PC-3 (cell line): ENCODE data around the gene ALDH3A2. TPM values are rescaled to one million over a fixed set of nuclear protein-coding genes. Genes with fewer than 3 reads are reported as not detected.

Source experiments
- ATAC-seq: fragments of 200-7000 bp; cut with Tn5 transposase; 2 replicates; pipeline ENCODE4 v1.9.1; 2020; ENCODE audit warnings: mild to moderate bottlenecking, moderate library complexity
- BruUV-seq: library from RNA; stranded (reverse); fragments of 400-500 nt; replicated peaks from 2 replicates; lab custom pipeline; 2021; lab: Mats Ljungman, UMichigan
- CTCF ChIA-PET: fragments of 300-600 bp; sonication (Branson Sonifier 250); formaldehyde crosslinking; loops from one replicate; lab custom pipeline; 2022; ENCODE audit warnings: antibody characterized with exemption; lab: Charles Lee
- POLR2A ChIA-PET: fragments of 300-600 bp; sonication (Branson Sonifier 250); formaldehyde crosslinking; loops from one replicate; lab custom pipeline; 2022; ENCODE audit warnings: antibody characterized with exemption; ENCODE audit not compliant: unreplicated experiment; lab: Charles Lee
- DNase-seq: peaks from one replicate; pipeline ENCODE4 v3.0.0-alpha.2; 2015
- H2AFZ ChIP-seq: fragments of 300-600 bp; sonication (generic); 2 replicates; pipeline ENCODE4 v1.6.0; 2016; ENCODE audit warnings: antibody characterized with exemption, low read length
- H3F3A ChIP-seq: fragments of 300-600 bp; sonication (generic); one replicate; pipeline ENCODE4 v1.6.0; 2017; ENCODE audit warnings: antibody characterized with exemption, low read length, control low read depth, mild to moderate bottlenecking; ENCODE audit not compliant: unreplicated experiment
- H3K27ac ChIP-seq: fragments of 300-600 bp; sonication (generic); 2 replicates; pipeline ENCODE4 v1.5.1; 2016; ENCODE audit warnings: mild to moderate bottlenecking, low read length
- H3K27me3 ChIP-seq: fragments of 300-600 bp; sonication (generic); 2 replicates; pipeline ENCODE4 v1.6.1; 2016; ENCODE audit warnings: low read length, mixed read lengths
- H3K36me3 ChIP-seq: fragments of 300-600 bp; sonication (generic); 2 replicates; pipeline ENCODE4 v1.6.1; 2016; ENCODE audit warnings: low read depth, mixed run types, low read length, mixed read lengths
- H3K4me1 ChIP-seq: fragments of 300-600 bp; sonication (generic); 2 replicates; pipeline ENCODE4 v1.5.1; 2016; ENCODE audit warnings: low read length; ENCODE audit not compliant: insufficient read depth
- H3K4me2 ChIP-seq: fragments of 300-600 bp; sonication (generic); 2 replicates; pipeline ENCODE4 v1.6.0; 2016; ENCODE audit warnings: low read length
- H3K4me3 ChIP-seq: fragments of 300-600 bp; sonication (generic); 2 replicates; pipeline ENCODE4 v1.5.1; 2016; ENCODE audit warnings: mild to moderate bottlenecking, low read length, mixed read lengths
- H3K79me2 ChIP-seq: fragments of 300-600 bp; sonication (generic); 2 replicates; pipeline ENCODE4 v1.6.1; 2017; ENCODE audit warnings: low read length, mixed read lengths
- H3K9ac ChIP-seq: fragments of 300-600 bp; sonication (generic); 2 replicates; pipeline ENCODE4 v1.6.0; 2016; ENCODE audit warnings: mild to moderate bottlenecking, low read length
- H3K9me2 ChIP-seq: fragments of 300-600 bp; sonication (generic); replicated peaks from 2 replicates; pipeline ENCODE4 v1.6.1; 2016; ENCODE audit warnings: mixed run types, low read length, mixed read lengths
- H3K9me3 ChIP-seq: fragments of 300-600 bp; sonication (generic); 2 replicates; pipeline ENCODE4 v1.6.1; 2016; ENCODE audit warnings: low read length, mixed read lengths
- H4K20me1 ChIP-seq: fragments of 300-600 bp; sonication (generic); 2 replicates; pipeline ENCODE4 v1.6.1; 2016; ENCODE audit warnings: low read length, mixed read lengths
- EZH2 ChIP-seq: fragments of 300-600 bp; sonication (generic); IDR thresholded peaks from one replicate; pipeline ENCODE4 v1.6.1; 2017; ENCODE audit warnings: antibody characterized with exemption, mild to moderate bottlenecking, low read length; ENCODE audit not compliant: unreplicated experiment
- EZH2phosphoT487 ChIP-seq: fragments of 300-600 bp; sonication (generic); IDR thresholded peaks from 2 replicates; pipeline ENCODE4 v1.6.1; 2018; ENCODE audit warnings: mild to moderate bottlenecking, antibody characterized with exemption, low read length, borderline replicate concordance
- intact Hi-C: fragments of 100-400 bp; cut with micrococcal nuclease; formaldehyde crosslinking; loops from 2 replicates; pipeline ENCODE4 v1.9.0; 2023
- total RNA-seq: library from RNA; depleted of rRNA; stranded (reverse); fragments of >200 nt; gene quantifications from 2 replicates; pipeline ENCODE4 v1.2.3, GENCODE V29; 2014
- TF ChIP-seq, protein P1 (sequence below): fragments of 300-600 bp; sonication (generic); conservative IDR thresholded peaks from 2 replicates; pipeline ENCODE4 v1.5.1; 2017; ENCODE audit warnings: antibody characterized with exemption, low read depth, mild to moderate bottlenecking, low read length

Gene ALDH3A2
- total RNA-seq, 1 experiment from 2014 or later: 125 TPM

DNA sequence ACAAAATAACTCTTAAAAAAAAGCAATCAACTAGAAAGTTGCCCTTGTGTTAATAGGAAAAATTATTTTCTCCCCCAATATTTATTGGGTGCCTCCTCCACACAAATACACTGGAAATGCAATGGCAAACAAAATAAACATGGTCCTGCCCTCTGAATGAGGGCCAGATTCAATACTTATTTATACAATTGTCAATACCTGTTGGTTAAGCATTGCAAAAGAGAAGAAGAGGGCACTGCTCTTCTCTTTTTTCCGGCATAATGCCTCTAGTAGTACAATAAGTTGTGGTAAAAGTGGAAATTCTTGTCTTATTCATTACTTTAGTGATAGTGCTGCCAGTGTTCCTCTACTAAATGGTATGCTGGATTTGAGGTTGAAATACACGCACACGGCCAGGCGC is 22.5 kb upstream of the ALDH3A2 start:
- DNase-seq (no peak), ATAC-seq (no peak)
- no peak overlapping the region for H2AFZ ChIP-seq
- no peaks in the 10 kb centered on the region for H3F3A ChIP-seq
- no peaks in the 10 kb centered on the region for H3K9me2 ChIP-seq
- H3K36me3 ChIP-seq: no peaks in the 10 kb centered on the region
- no peaks in the 10 kb centered on the region for H4K20me1 ChIP-seq
- H3K79me2 ChIP-seq: no peaks in the 10 kb centered on the region
- intact Hi-C loops: no loop called here
- no TSS peak for BruUV-seq
- no peak for TF ChIP-seq EZH2
- no peak for TF ChIP-seq EZH2phosphoT487
- TF ChIP-seq, protein P1, sequence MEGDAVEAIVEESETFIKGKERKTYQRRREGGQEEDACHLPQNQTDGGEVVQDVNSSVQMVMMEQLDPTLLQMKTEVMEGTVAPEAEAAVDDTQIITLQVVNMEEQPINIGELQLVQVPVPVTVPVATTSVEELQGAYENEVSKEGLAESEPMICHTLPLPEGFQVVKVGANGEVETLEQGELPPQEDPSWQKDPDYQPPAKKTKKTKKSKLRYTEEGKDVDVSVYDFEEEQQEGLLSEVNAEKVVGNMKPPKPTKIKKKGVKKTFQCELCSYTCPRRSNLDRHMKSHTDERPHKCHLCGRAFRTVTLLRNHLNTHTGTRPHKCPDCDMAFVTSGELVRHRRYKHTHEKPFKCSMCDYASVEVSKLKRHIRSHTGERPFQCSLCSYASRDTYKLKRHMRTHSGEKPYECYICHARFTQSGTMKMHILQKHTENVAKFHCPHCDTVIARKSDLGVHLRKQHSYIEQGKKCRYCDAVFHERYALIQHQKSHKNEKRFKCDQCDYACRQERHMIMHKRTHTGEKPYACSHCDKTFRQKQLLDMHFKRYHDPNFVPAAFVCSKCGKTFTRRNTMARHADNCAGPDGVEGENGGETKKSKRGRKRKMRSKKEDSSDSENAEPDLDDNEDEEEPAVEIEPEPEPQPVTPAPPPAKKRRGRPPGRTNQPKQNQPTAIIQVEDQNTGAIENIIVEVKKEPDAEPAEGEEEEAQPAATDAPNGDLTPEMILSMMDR: no peak
- no peak overlapping the region for H3K27ac ChIP-seq
- ChIA-PET CTCF (no interaction called here), POLR2A (no interaction called here)
- no peaks in the 10 kb centered on the region for H3K27me3 ChIP-seq
- H3K4me1 ChIP-seq: peaks cover 19% of the 10 kb centered on the region
- H3K9me3 ChIP-seq: no peaks in the 10 kb centered on the region
- no peak overlapping the region for H3K9ac ChIP-seq
- H3K4me2 ChIP-seq: no peak overlapping the region
- no peak overlapping the region for H3K4me3 ChIP-seq

DNA sequence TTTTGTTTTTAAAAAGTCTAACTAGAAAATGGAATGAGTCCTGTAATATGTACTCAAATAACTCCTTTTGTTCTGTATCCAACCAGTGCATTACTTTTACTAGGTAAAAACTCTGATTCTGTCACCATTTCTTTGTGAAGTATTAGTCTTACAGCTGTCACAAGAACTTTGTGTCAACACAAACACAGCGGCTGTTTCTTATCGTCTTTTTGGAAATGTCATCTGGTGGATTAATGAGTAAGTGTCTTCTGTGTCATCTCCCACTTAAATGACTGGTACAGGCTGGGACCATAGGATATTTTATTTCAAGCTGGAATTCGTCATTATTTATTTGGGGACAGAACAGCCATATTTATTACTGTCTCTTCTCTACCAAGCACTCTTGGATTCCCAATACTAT is 19.1 kb upstream of the ALDH3A2 start:
- ATAC-seq (no peak), DNase-seq (peak; percentile 25)
- Histone ChIP-seq H4K20me1 (no peaks in the 10 kb centered on the region), H3K27ac (no peak overlapping the region), H3K9me3 (no peaks in the 10 kb centered on the region), H3K79me2 (no peaks in the 10 kb centered on the region), H3K9ac (no peak overlapping the region), H3K36me3 (no peaks in the 10 kb centered on the region), H3K27me3 (no peaks in the 10 kb centered on the region), H3K4me3 (no peak overlapping the region), H3F3A (no peaks in the 10 kb centered on the region), H3K9me2 (no peaks in the 10 kb centered on the region), H3K4me1 (peaks cover 22% of the 10 kb centered on the region), H2AFZ (no peak overlapping the region), H3K4me2 (no peak overlapping the region)
- intact Hi-C loops: no loop called here
- ChIA-PET POLR2A (no interaction called here), CTCF (no interaction called here)
- TF ChIP-seq, protein P1: no peak
- TF ChIP-seq EZH2: no peak
- TF ChIP-seq EZH2phosphoT487: no peak
- BruUV-seq: no TSS peak

DNA sequence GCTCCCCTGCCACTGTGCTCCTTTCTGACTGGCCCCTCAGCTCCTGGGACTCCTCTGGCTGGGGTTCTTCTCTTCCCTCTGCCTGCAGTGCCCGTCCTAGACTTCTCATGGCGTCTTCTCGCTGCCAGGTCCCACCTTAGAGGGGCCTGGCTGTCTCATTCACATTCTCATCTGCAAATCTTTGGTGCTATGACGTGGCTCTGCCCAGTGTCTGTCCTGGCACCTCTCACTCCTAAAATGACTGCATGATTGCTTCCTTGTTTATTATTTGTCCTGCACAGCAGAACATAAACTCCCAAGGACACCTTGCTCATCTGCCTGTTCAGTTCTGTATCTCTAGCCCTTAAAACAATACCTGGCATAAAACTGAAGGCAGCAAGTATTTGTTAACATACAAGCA is 18.5 kb upstream of the ALDH3A2 start:
- no peaks in the 10 kb centered on the region for H3K36me3 ChIP-seq
- H3K4me1 ChIP-seq: peaks cover 22% of the 10 kb centered on the region
- BruUV-seq: no TSS peak
- H4K20me1 ChIP-seq: no peaks in the 10 kb centered on the region
- TF ChIP-seq EZH2 (no peak), EZH2phosphoT487 (no peak)
- TF ChIP-seq, protein P1: no peak
- no peak overlapping the region for H3K9ac ChIP-seq
- no peaks in the 10 kb centered on the region for H3K9me3 ChIP-seq
- intact Hi-C loops: no loop called here
- no peaks in the 10 kb centered on the region for H3K79me2 ChIP-seq
- H3K9me2 ChIP-seq: no peaks in the 10 kb centered on the region
- peak overlapping the region; percentile 61 for H3K27ac ChIP-seq
- H3K4me3 ChIP-seq: no peak overlapping the region
- H3K27me3 ChIP-seq: no peaks in the 10 kb centered on the region
- no peak for DNase-seq
- CTCF ChIA-PET: no interaction called here
- H3K4me2 ChIP-seq: peak overlapping the region; percentile 55
- POLR2A ChIA-PET: no interaction called here
- ATAC-seq: no peak
- H3F3A ChIP-seq: no peaks in the 10 kb centered on the region
- no peak overlapping the region for H2AFZ ChIP-seq
